Vagina (tissue), 2 donors: ENCODE measurements around the gene KCNA10. TPM values are rescaled to one million over a fixed set of nuclear protein-coding genes. Genes with fewer than 3 reads are reported as not detected.

Experiments
- DNase-seq, 2 donors: peaks; one replicate each; pipeline ENCODE4 v3.0.0-alpha.2; 2017; ENCODE audit errors: extremely low spot score in 2 of 2
- H3K27ac ChIP-seq: fragments of 200-600 bp; sonication (generic); one replicate; pipeline ENCODE4 v1.5.1; 2019
- H3K27me3 ChIP-seq: fragments of 200-600 bp; sonication (generic); one replicate; pipeline ENCODE4 v1.5.1; 2019
- H3K36me3 ChIP-seq, 2 donors: fragments of 200-600 bp; sonication (generic); one replicate each; pipeline ENCODE4 v1.5.1; 2017 to 2019
- H3K4me1 ChIP-seq: fragments of 200-600 bp; sonication (generic); one replicate; pipeline ENCODE4 v1.5.1; 2019
- H3K4me3 ChIP-seq, 2 donors: fragments of 200-600 bp; sonication (generic); 1 replicate in 1 of 2; 2 replicates in 1 of 2; pipeline ENCODE4 v1.5.1; 2016 to 2019
- H3K9me3 ChIP-seq: fragments of 200-600 bp; sonication (generic); one replicate; pipeline ENCODE4 v1.5.1; 2019
- CTCF ChIP-seq, 3 experiments: fragments of 450-650 bp in 2 of 3; fragments of 200-600 bp in 1 of 3; sonication (generic) in 1 of 3; IDR thresholded peaks; one replicate each; pipeline ENCODE4 v1.5.1; 2017 to 2019; ENCODE audit warnings: antibody characterized with exemption in 3 of 3, mild to moderate bottlenecking in 2 of 3, moderate library complexity in 2 of 3
- POLR2A ChIP-seq, 2 donors: fragments of 450-650 bp; IDR thresholded peaks; one replicate each; pipeline ENCODE4 v1.6.1; 2017; ENCODE audit warnings: antibody characterized with exemption in 2 of 2, mild to moderate bottlenecking in 2 of 2, moderate library complexity in 2 of 2
- POLR2AphosphoS5 ChIP-seq, 2 donors: sonication (generic); formaldehyde crosslinking; IDR thresholded peaks; one replicate each; pipeline ENCODE4 v1.9.0; 2017; ENCODE audit warnings: antibody characterized with exemption in 2 of 2, mild to moderate bottlenecking in 2 of 2, low read depth in 1 of 2; ENCODE audit not compliant: insufficient read depth in 1 of 2
- intact Hi-C: fragments of 100-400 bp; cut with DNase I; formaldehyde crosslinking; loops from one replicate; pipeline ENCODE4 v1.15.1; 2023
- total RNA-seq: library from RNA; depleted of rRNA; stranded (reverse); fragments of >200 nt; gene quantifications from one replicate; pipeline ENCODE4 v1.2.3, GENCODE V29; 2016

Gene KCNA10
- total RNA-seq, 1 donor from 2014 or later, result not detected

- Histone ChIP-seq H3K27ac (no peak overlapping the region), H3K27me3 (no peaks in the 10 kb centered on the region), H3K36me3 (no peaks in the 10 kb centered on the region), H3K4me3 (no peak overlapping the region), H3K4me1 (no peaks in the 10 kb centered on the region), H3K9me3 (no peaks in the 10 kb centered on the region)
- no peak for TF ChIP-seq POLR2A (IDR thresholded peaks at IDR 0.05)
- TF ChIP-seq CTCF (IDR thresholded peaks at IDR 0.05), result no peak
- TF ChIP-seq POLR2AphosphoS5 (IDR thresholded peaks at IDR 0.05; ENCODE audit: insufficient read depth in 1 of 2, low read depth in 1 of 2), result no peak
- DNase-seq, result no peak
- intact Hi-C loops, result no loop called here
Measured at GRCh38 chr1:110509655-110510054, 9.3 kb downstream of the KCNA10 start.

- Histone ChIP-seq H3K4me1 (no peaks in the 10 kb centered on the region), H3K27me3 (no peaks in the 10 kb centered on the region), H3K9me3 (no peaks in the 10 kb centered on the region), H3K36me3 (no peaks in the 10 kb centered on the region), H3K4me3 (no peak overlapping the region), H3K27ac (no peak overlapping the region)
- DNase-seq, result no peak
- no peak for TF ChIP-seq CTCF (IDR thresholded peaks at IDR 0.05)
- peak in 1 of 2 donors; percentile 16 for TF ChIP-seq POLR2AphosphoS5 (IDR thresholded peaks at IDR 0.05; ENCODE audit: insufficient read depth in 1 of 2, low read depth in 1 of 2)
- no peak for TF ChIP-seq POLR2A (IDR thresholded peaks at IDR 0.05)
- intact Hi-C loops, result no loop called here
Measured at GRCh38 chr1:110508028-110508940, 10.7 kb downstream of the KCNA10 start.

- Histone ChIP-seq H3K36me3 (no peaks in the 10 kb centered on the region), H3K9me3 (no peaks in the 10 kb centered on the region), H3K4me1 (no peaks in the 10 kb centered on the region), H3K27me3 (no peaks in the 10 kb centered on the region), H3K27ac (no peak overlapping the region), H3K4me3 (no peak overlapping the region)
- intact Hi-C loops, result no loop called here
- TF ChIP-seq POLR2AphosphoS5 (IDR thresholded peaks at IDR 0.05; ENCODE audit: insufficient read depth in 1 of 2, low read depth in 1 of 2) (no peak), POLR2A (IDR thresholded peaks at IDR 0.05) (no peak), CTCF (IDR thresholded peaks at IDR 0.05) (no peak)
- no peak for DNase-seq
Measured at GRCh38 chr1:110506541-110506940, 12.4 kb downstream of the KCNA10 start.

DNA sequence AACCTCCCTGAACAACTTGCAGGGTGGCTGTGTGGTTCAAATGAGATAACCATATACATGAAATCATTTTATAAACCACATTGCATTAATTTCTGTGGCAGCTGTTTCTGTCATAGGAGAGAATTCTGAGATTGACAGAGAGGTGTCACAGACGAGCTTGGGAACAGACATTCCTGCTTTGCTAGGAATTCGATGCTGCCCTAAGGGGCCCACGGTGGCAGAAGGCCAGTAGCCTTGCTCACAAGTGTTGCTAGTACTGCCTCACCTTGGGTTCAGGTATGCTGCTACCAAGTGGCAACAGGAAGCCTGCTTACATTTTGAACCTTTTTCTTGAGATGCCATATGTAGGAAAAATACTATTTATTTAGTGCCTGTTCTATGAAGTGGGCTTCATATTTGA is 13.4 kb downstream of the KCNA10 start:
- no peak for DNase-seq
- intact Hi-C loops, result no loop called here
- H3K9me3 ChIP-seq, result no peaks in the 10 kb centered on the region
- H3K27me3 ChIP-seq, result no peaks in the 10 kb centered on the region
- no peaks in the 10 kb centered on the region for H3K4me1 ChIP-seq
- H3K4me3 ChIP-seq, result no peak overlapping the region
- no peak for TF ChIP-seq POLR2AphosphoS5 (IDR thresholded peaks at IDR 0.05; ENCODE audit: insufficient read depth in 1 of 2, low read depth in 1 of 2)
- no peak for TF ChIP-seq POLR2A (IDR thresholded peaks at IDR 0.05)
- no peak for TF ChIP-seq CTCF (IDR thresholded peaks at IDR 0.05)
- no peaks in the 10 kb centered on the region for H3K36me3 ChIP-seq
- H3K27ac ChIP-seq, result no peak overlapping the region

DNA sequence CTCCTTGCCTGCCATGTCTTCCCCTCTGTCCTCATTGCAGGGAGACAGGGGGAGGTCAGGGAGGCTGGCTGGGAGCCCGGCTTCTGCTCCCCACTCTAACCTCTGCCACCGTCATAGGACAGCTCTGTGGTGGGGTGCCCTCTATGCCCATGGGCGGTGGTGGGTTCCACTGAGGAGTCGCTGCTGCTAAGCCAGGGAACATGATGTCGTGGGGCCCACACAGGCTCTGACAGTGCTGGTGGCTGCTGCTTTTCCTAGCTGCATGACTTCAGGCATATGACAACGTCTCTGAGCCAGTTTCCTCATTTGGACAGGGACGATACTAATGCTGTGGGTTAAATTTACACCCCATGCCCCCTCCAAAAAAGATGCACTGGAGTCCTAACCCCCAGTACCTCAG is 14.7 kb downstream of the KCNA10 start:
- DNase-seq, result no peak
- intact Hi-C loops, result no loop called here
- Histone ChIP-seq H3K36me3 (no peaks in the 10 kb centered on the region), H3K27ac (no peak overlapping the region), H3K27me3 (no peaks in the 10 kb centered on the region), H3K4me1 (no peaks in the 10 kb centered on the region), H3K9me3 (no peaks in the 10 kb centered on the region), H3K4me3 (no peak overlapping the region)
- TF ChIP-seq POLR2AphosphoS5 (IDR thresholded peaks at IDR 0.05; ENCODE audit: insufficient read depth in 1 of 2, low read depth in 1 of 2) (no peak), POLR2A (IDR thresholded peaks at IDR 0.05) (no peak), CTCF (IDR thresholded peaks at IDR 0.05) (no peak)
